Measurements from ENCODE around the gene TPBGL. TPM values are rescaled to one million over a fixed set of nuclear protein-coding genes. Genes with fewer than 3 reads are reported as not detected.

TPBGL gene
- total RNA-seq, 1 donor from 2014 or later, result 0.20 TPM

DNA sequence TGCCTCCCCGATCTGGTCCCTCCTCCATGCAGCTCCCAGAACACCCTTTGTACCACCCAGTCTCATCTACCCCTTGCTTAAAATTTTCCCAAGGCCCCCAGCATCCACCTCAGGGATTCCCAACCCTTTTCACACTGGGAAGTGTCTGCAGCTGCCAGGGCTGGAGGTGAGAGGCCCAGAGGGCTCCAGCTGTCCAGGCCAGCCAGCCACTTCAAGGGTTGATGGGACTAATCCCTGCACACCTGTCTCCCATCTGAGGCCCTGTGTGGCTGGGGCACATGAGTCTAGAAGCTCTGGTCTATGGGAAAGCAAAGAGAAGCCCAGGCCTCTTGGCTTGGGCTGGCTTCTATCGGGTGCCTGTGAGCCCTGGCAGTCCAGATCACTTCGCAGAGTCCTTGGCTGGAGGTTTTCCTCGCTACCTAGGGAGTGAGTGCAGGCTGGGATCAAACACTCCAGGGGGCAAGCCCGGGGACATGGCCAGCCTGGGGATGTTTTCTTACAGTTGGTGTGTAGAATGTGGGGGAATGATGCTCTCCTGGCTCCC, 41.1 kb upstream of the TPBGL start:
- H3K4me3 Mint-ChIP-seq (ENCODE audit: unreplicated experiment), result no peak overlapping the region
- no peaks in the 10 kb centered on the region for H3K79me2 ChIP-seq (ENCODE audit: insufficient read depth, low read length)
- no peak overlapping the region for H3K4me2 ChIP-seq (ENCODE audit: low read length)
- no peak overlapping the region for H3K27ac ChIP-seq (ENCODE audit: low read depth, low read length)
- H3K27me3 ChIP-seq (ENCODE audit: insufficient read depth, low read length), result peaks cover 18% of the 10 kb centered on the region
- DNase-seq (ENCODE audit: low read depth) (no peak), FAIRE-seq (no peak)
- no peaks in the 10 kb centered on the region for H4K20me1 ChIP-seq (ENCODE audit: insufficient read depth, low read length)
- H3K4me3 ChIP-seq (ENCODE audit: insufficient read depth, low read depth, low read length), result no peak overlapping the region
- peaks cover 2% of the 10 kb centered on the region for H3K9me3 Mint-ChIP-seq (ENCODE audit: unreplicated experiment)
- no peaks in the 10 kb centered on the region for H3K4me1 Mint-ChIP-seq (ENCODE audit: low read depth, unreplicated experiment)
- no peaks in the 10 kb centered on the region for H3K36me3 ChIP-seq (ENCODE audit: insufficient read depth, low read length)
- H3K4me1 ChIP-seq (ENCODE audit: insufficient read depth, low read length), result no peaks in the 10 kb centered on the region
- H2AFZ ChIP-seq (ENCODE audit: low read depth, low read length), result no peak overlapping the region
- H3K36me3 Mint-ChIP-seq (ENCODE audit: low read depth, unreplicated experiment), result peaks cover 5% of the 10 kb centered on the region
- no peaks in the 10 kb centered on the region for H3K9me3 ChIP-seq (ENCODE audit: insufficient read depth, low read depth, low read length)
- TF ChIP-seq, protein P1, sequence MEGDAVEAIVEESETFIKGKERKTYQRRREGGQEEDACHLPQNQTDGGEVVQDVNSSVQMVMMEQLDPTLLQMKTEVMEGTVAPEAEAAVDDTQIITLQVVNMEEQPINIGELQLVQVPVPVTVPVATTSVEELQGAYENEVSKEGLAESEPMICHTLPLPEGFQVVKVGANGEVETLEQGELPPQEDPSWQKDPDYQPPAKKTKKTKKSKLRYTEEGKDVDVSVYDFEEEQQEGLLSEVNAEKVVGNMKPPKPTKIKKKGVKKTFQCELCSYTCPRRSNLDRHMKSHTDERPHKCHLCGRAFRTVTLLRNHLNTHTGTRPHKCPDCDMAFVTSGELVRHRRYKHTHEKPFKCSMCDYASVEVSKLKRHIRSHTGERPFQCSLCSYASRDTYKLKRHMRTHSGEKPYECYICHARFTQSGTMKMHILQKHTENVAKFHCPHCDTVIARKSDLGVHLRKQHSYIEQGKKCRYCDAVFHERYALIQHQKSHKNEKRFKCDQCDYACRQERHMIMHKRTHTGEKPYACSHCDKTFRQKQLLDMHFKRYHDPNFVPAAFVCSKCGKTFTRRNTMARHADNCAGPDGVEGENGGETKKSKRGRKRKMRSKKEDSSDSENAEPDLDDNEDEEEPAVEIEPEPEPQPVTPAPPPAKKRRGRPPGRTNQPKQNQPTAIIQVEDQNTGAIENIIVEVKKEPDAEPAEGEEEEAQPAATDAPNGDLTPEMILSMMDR (IDR thresholded peaks at IDR 0.05; ENCODE audit: insufficient read depth, low read depth, low read length), result no peak
- TF ChIP-seq EZH2 (IDR thresholded peaks at IDR 0.05; ENCODE audit: insufficient read depth, low read length), result no peak
- no peak overlapping the region for H3K27ac Mint-ChIP-seq (ENCODE audit: unreplicated experiment)
- peaks cover 78% of the 10 kb centered on the region for H3K27me3 Mint-ChIP-seq (ENCODE audit: low read depth, unreplicated experiment)
- H3K9ac ChIP-seq (ENCODE audit: low read length), result no peak overlapping the region

DNA sequence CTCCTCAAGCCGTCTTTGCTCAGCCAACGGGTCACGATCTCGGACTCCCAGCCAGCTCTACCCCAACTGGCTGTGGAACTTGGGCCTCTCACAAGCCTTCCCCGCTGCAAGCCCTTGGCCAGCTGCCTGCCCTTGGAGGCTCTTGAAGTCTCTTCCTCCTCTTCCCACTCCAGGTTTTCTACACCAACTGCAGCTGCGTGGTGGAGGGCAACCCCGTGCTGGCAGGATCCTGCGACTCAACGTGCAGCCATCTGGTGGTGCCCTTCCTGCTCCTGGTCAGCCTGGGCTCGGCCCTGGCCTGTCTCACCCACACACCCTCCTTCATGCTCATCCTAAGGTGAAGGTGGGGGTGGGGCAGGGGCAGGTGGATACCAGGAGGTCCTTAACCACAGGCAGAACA, 40.5 kb upstream of the TPBGL start:
- H3K79me2 ChIP-seq (ENCODE audit: insufficient read depth, low read length), result no peaks in the 10 kb centered on the region
- no peaks in the 10 kb centered on the region for H3K4me1 Mint-ChIP-seq (ENCODE audit: low read depth, unreplicated experiment)
- H3K27ac Mint-ChIP-seq (ENCODE audit: unreplicated experiment), result no peak overlapping the region
- TF ChIP-seq, protein P1 (IDR thresholded peaks at IDR 0.05; ENCODE audit: insufficient read depth, low read depth, low read length), result no peak
- TF ChIP-seq EZH2 (IDR thresholded peaks at IDR 0.05; ENCODE audit: insufficient read depth, low read length), result no peak
- no peak overlapping the region for H2AFZ ChIP-seq (ENCODE audit: low read depth, low read length)
- H3K27ac ChIP-seq (ENCODE audit: low read depth, low read length), result no peak overlapping the region
- peaks cover 77% of the 10 kb centered on the region for H3K27me3 Mint-ChIP-seq (ENCODE audit: low read depth, unreplicated experiment)
- no peaks in the 10 kb centered on the region for H4K20me1 ChIP-seq (ENCODE audit: insufficient read depth, low read length)
- H3K4me3 ChIP-seq (ENCODE audit: insufficient read depth, low read depth, low read length), result no peak overlapping the region
- no peak for FAIRE-seq
- no peak overlapping the region for H3K4me2 ChIP-seq (ENCODE audit: low read length)
- no peaks in the 10 kb centered on the region for H3K36me3 ChIP-seq (ENCODE audit: insufficient read depth, low read length)
- peaks cover 2% of the 10 kb centered on the region for H3K9me3 Mint-ChIP-seq (ENCODE audit: unreplicated experiment)
- H3K36me3 Mint-ChIP-seq (ENCODE audit: low read depth, unreplicated experiment), result peaks cover 5% of the 10 kb centered on the region
- no peaks in the 10 kb centered on the region for H3K4me1 ChIP-seq (ENCODE audit: insufficient read depth, low read length)
- no peak overlapping the region for H3K9ac ChIP-seq (ENCODE audit: low read length)
- peaks cover 17% of the 10 kb centered on the region for H3K27me3 ChIP-seq (ENCODE audit: insufficient read depth, low read length)
- DNase-seq (ENCODE audit: low read depth), result no peak
- no peak overlapping the region for H3K4me3 Mint-ChIP-seq (ENCODE audit: unreplicated experiment)
- no peaks in the 10 kb centered on the region for H3K9me3 ChIP-seq (ENCODE audit: insufficient read depth, low read depth, low read length)

DNA sequence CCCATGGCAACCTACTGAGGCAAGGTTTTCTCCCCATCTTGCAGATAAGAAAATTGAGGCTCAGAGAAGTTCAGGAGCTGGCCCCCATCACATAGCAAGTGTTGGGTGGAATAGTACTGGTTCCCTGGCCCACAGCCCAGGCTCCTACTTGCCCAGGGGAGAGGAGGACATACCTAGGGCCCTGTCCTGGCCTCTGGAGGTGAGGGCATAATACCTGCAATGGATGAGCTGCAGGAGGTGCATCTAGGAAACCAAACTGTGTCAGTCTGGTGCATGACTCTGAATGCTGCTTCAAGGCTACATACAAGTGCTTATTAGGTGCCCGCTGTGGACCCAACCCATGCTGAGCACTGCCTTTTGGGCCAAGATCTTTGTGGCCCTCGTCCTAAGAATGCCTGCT, 40.0 kb upstream of the TPBGL start:
- no peak for TF ChIP-seq EZH2 (IDR thresholded peaks at IDR 0.05; ENCODE audit: insufficient read depth, low read length)
- DNase-seq (ENCODE audit: low read depth), result no peak
- H3K79me2 ChIP-seq (ENCODE audit: insufficient read depth, low read length), result no peaks in the 10 kb centered on the region
- peaks cover 74% of the 10 kb centered on the region for H3K27me3 Mint-ChIP-seq (ENCODE audit: low read depth, unreplicated experiment)
- no peaks in the 10 kb centered on the region for H3K4me1 ChIP-seq (ENCODE audit: insufficient read depth, low read length)
- peaks cover 5% of the 10 kb centered on the region for H3K36me3 Mint-ChIP-seq (ENCODE audit: low read depth, unreplicated experiment)
- no peak overlapping the region for H3K9ac ChIP-seq (ENCODE audit: low read length)
- H3K36me3 ChIP-seq (ENCODE audit: insufficient read depth, low read length), result no peaks in the 10 kb centered on the region
- H4K20me1 ChIP-seq (ENCODE audit: insufficient read depth, low read length), result no peaks in the 10 kb centered on the region
- H3K9me3 ChIP-seq (ENCODE audit: insufficient read depth, low read depth, low read length), result no peaks in the 10 kb centered on the region
- H3K4me3 ChIP-seq (ENCODE audit: insufficient read depth, low read depth, low read length), result no peak overlapping the region
- no peak overlapping the region for H2AFZ ChIP-seq (ENCODE audit: low read depth, low read length)
- H3K27me3 ChIP-seq (ENCODE audit: insufficient read depth, low read length), result peaks cover 17% of the 10 kb centered on the region
- H3K4me1 Mint-ChIP-seq (ENCODE audit: low read depth, unreplicated experiment), result no peaks in the 10 kb centered on the region
- no peak overlapping the region for H3K27ac ChIP-seq (ENCODE audit: low read depth, low read length)
- H3K27ac Mint-ChIP-seq (ENCODE audit: unreplicated experiment), result no peak overlapping the region
- no peak overlapping the region for H3K4me2 ChIP-seq (ENCODE audit: low read length)
- FAIRE-seq, result no peak
- H3K4me3 Mint-ChIP-seq (ENCODE audit: unreplicated experiment), result no peak overlapping the region
- H3K9me3 Mint-ChIP-seq (ENCODE audit: unreplicated experiment), result peaks cover 2% of the 10 kb centered on the region

Measured in astrocyte (in vitro differentiated cells and primary cell).